ENCODE data around the gene NGF.

The NGF gene

DNA sequence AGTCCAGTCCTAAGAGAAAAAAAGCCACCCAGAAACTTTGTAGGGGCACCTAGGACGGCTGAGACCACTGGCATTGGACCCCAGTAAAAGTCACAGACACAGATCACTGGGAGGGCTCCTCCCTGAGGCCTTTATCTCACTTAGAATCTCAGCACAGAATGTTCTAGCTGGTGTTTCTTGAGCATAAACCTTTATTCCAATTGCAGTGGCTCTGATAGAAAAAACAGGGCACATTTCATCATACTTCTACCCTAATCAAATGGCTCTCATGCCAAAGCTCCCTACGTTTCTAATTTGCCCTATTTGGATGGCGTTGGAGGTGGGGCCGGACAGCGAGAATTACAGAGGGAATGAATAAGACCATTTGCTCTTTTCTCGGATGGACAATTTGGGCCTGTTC, 53.8 kb downstream of the NGF start:
- no peak overlapping the region for H2BK120ac ChIP-seq (ENCODE audit: low read depth, low read length)
- H2BK5ac ChIP-seq (ENCODE audit: low read length): no peak overlapping the region
- no peak overlapping the region for H4K8ac ChIP-seq (ENCODE audit: low read depth, low read length)
- no peak overlapping the region for H2AK5ac ChIP-seq (ENCODE audit: low read length)
- no peaks in the 10 kb centered on the region for H3K79me2 ChIP-seq (ENCODE audit: control insufficient read depth, insufficient read depth, low read length)
- H2BK15ac ChIP-seq (replicated peaks; ENCODE audit: low read depth): no peak overlapping the region
- no peak overlapping the region for H3K27ac ChIP-seq (ENCODE audit: low read depth, low read length)
- H3K4me2 ChIP-seq (ENCODE audit: low read length): no peak overlapping the region
- no CpG with 5 or more reads among the region's 6 CpGs for WGBS (ENCODE audit: extremely low coverage, insufficient coverage, low lambda C conversion rate)
- H3K4me1 ChIP-seq (ENCODE audit: control insufficient read depth, low read depth, low read length): no peaks in the 10 kb centered on the region
- H3K9ac ChIP-seq (ENCODE audit: low read length): no peak overlapping the region
- no peak overlapping the region for H3K23ac ChIP-seq (ENCODE audit: low read length)
- H3K36me3 ChIP-seq (ENCODE audit: control insufficient read depth, insufficient read depth, low read length): no peaks in the 10 kb centered on the region
- no peak overlapping the region for H3K18ac ChIP-seq (ENCODE audit: low read length)
- no peak overlapping the region for H3K56ac ChIP-seq (ENCODE audit: low read length)
- no peak overlapping the region for H3K4me3 ChIP-seq (ENCODE audit: low read length)
- no peak overlapping the region for H4K5ac ChIP-seq (ENCODE audit: low read length)
- no peak for DNase-seq
- H3K4ac ChIP-seq (ENCODE audit: low read depth, low read length): no peak overlapping the region
- H3K27me3 ChIP-seq (ENCODE audit: insufficient read depth, low read length, poor library complexity): no peaks in the 10 kb centered on the region
- H3K79me1 ChIP-seq (ENCODE audit: low read length): no peaks in the 10 kb centered on the region

DNA sequence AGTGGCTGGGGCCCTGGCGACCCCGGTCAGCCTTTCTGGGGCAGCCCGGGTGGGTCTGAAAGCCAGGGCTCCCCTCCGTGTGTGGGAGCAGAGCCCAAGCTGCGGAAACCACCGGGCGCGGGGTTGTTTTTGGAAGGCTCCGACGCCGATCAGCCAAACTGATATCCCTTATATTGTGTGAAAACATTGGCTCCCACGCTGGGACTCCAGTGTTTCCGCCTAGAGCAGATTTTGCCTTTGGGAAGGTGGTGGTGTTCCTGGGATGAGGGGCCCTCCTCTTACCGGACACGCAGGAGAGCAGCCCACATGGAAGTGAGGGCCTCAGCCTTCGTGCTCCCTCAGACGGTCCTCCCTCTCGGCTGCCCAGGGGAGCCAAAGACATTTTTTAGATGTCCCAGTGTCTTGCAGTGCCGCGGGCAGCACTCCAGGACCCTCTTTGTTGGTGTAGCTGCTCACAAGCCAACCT, 54.3 kb downstream of the NGF start:
- Histone ChIP-seq H3K4me3 (ENCODE audit: low read length) (no peak overlapping the region), H3K27ac (ENCODE audit: low read depth, low read length) (no peak overlapping the region), H2BK5ac (ENCODE audit: low read length) (no peak overlapping the region), H3K4me2 (ENCODE audit: low read length) (no peak overlapping the region), H3K4me1 (ENCODE audit: control insufficient read depth, low read depth, low read length) (no peaks in the 10 kb centered on the region), H2BK120ac (ENCODE audit: low read depth, low read length) (no peak overlapping the region), H3K79me1 (ENCODE audit: low read length) (no peaks in the 10 kb centered on the region), H3K56ac (ENCODE audit: low read length) (no peak overlapping the region), H3K4ac (ENCODE audit: low read depth, low read length) (no peak overlapping the region), H3K36me3 (ENCODE audit: control insufficient read depth, insufficient read depth, low read length) (no peaks in the 10 kb centered on the region), H3K79me2 (ENCODE audit: control insufficient read depth, insufficient read depth, low read length) (no peaks in the 10 kb centered on the region), H3K18ac (ENCODE audit: low read length) (no peak overlapping the region), H4K5ac (ENCODE audit: low read length) (no peak overlapping the region), H2BK15ac (replicated peaks; ENCODE audit: low read depth) (no peak overlapping the region), H4K8ac (ENCODE audit: low read depth, low read length) (no peak overlapping the region), H3K23ac (ENCODE audit: low read length) (no peak overlapping the region), H2AK5ac (ENCODE audit: low read length) (no peak overlapping the region), H3K27me3 (ENCODE audit: insufficient read depth, low read length, poor library complexity) (no peaks in the 10 kb centered on the region), H3K9ac (ENCODE audit: low read length) (no peak overlapping the region)
- no CpG with 5 or more reads among the region's 20 CpGs for WGBS (ENCODE audit: extremely low coverage, insufficient coverage, low lambda C conversion rate)
- no peak for DNase-seq

DNA sequence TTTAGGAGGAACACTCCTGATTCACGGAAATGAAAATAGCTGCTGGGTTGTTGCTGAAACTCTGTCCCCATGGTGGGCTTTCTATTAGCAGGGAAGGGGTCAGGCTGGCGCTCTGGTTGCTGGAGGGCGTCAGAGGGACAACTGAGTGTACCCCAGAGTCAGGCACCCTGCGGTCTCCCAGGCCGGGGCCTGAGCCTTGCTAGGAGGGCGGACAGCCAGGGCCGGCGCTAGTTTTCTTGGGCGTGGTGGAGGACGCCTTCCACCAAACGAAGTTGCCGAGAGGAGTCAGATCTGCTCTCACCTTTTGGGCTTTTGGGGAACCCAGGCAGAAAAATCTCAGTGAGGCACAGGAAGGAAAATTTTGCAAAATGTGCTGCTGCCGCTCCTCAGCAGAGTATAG, 54.8 kb downstream of the NGF start:
- no peaks in the 10 kb centered on the region for H3K4me1 ChIP-seq (ENCODE audit: control insufficient read depth, low read depth, low read length)
- H3K9ac ChIP-seq (ENCODE audit: low read length): no peak overlapping the region

DNA sequence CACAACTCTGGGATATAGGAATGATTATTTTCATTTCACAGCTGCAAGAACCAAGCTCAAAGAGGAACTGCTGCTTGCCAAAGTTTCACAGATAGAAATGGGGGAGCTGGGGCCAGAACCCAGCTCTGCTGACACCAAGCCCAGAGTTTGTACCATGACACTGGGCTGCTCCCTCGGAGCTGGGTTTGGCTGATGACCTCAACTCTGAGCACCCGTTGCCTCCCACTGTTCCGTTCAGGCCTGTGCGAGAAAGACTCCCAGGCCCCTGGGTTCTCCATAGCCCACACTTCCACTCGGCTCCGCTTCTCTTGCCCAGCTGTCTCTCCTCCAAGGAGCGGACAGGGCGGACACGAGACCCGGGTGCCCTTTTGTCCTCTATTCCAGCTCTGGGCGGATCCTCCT, 55.2 kb downstream of the NGF start:
- no peak for DNase-seq
- no peaks in the 10 kb centered on the region for H3K79me2 ChIP-seq (ENCODE audit: control insufficient read depth, insufficient read depth, low read length)
- H3K27me3 ChIP-seq (ENCODE audit: insufficient read depth, low read length, poor library complexity): no peaks in the 10 kb centered on the region

More for the DNA sequence above, 54.8 kb downstream of the NGF start:
- Histone ChIP-seq H4K8ac (ENCODE audit: low read depth, low read length) (no peak overlapping the region), H3K23ac (ENCODE audit: low read length) (no peak overlapping the region), H3K79me1 (ENCODE audit: low read length) (no peaks in the 10 kb centered on the region), H3K4me3 (ENCODE audit: low read length) (no peak overlapping the region), H2AK5ac (ENCODE audit: low read length) (no peak overlapping the region), H2BK5ac (ENCODE audit: low read length) (no peak overlapping the region), H3K18ac (ENCODE audit: low read length) (no peak overlapping the region), H3K36me3 (ENCODE audit: control insufficient read depth, insufficient read depth, low read length) (no peaks in the 10 kb centered on the region), H4K5ac (ENCODE audit: low read length) (no peak overlapping the region), H2BK15ac (replicated peaks; ENCODE audit: low read depth) (no peak overlapping the region), H2BK120ac (ENCODE audit: low read depth, low read length) (no peak overlapping the region), H3K79me2 (ENCODE audit: control insufficient read depth, insufficient read depth, low read length) (no peaks in the 10 kb centered on the region), H3K4me2 (ENCODE audit: low read length) (no peak overlapping the region), H3K27me3 (ENCODE audit: insufficient read depth, low read length, poor library complexity) (no peaks in the 10 kb centered on the region), H3K4ac (ENCODE audit: low read depth, low read length) (no peak overlapping the region), H3K27ac (ENCODE audit: low read depth, low read length) (no peak overlapping the region), H3K56ac (ENCODE audit: low read length) (no peak overlapping the region)
- WGBS (ENCODE audit: extremely low coverage, insufficient coverage, low lambda C conversion rate): no CpG with 5 or more reads among the region's 13 CpGs
- DNase-seq: no peak

DNA sequence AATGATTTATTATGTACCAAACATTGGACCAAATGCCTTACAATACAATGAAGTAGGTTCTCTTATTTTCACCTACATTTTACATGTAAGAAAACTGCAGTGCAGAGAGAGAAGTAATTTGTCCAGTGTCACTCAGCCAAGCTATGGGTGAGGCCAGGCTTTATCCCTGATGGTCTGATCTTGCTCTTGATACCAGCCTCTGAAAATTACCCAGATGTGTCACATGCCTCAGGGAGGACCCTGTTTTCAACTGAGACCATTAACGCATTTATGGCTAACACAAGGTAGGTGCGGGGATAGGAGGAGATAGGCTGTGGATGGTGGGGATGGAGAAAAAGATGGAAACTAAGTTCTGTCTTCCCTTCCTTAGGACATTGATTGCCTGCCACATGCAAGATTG, 56.9 kb downstream of the NGF start:
- H3K4me1 ChIP-seq (ENCODE audit: control insufficient read depth, low read depth, low read length): no peaks in the 10 kb centered on the region
- H2BK120ac ChIP-seq (ENCODE audit: low read depth, low read length): no peak overlapping the region
- H3K9ac ChIP-seq (ENCODE audit: low read length): no peak overlapping the region
- no peak overlapping the region for H3K27ac ChIP-seq (ENCODE audit: low read depth, low read length)
- H3K4me2 ChIP-seq (ENCODE audit: low read length): no peak overlapping the region
- no peaks in the 10 kb centered on the region for H3K27me3 ChIP-seq (ENCODE audit: insufficient read depth, low read length, poor library complexity)
- H4K5ac ChIP-seq (ENCODE audit: low read length): no peak overlapping the region
- H3K4ac ChIP-seq (ENCODE audit: low read depth, low read length): no peak overlapping the region
- no peak overlapping the region for H3K23ac ChIP-seq (ENCODE audit: low read length)
- H3K79me1 ChIP-seq (ENCODE audit: low read length): no peaks in the 10 kb centered on the region
- WGBS (ENCODE audit: extremely low coverage, insufficient coverage, low lambda C conversion rate): no CpG with 5 or more reads among the region's 2 CpGs
- no peak for DNase-seq
- H4K8ac ChIP-seq (ENCODE audit: low read depth, low read length): no peak overlapping the region
- no peaks in the 10 kb centered on the region for H3K79me2 ChIP-seq (ENCODE audit: control insufficient read depth, insufficient read depth, low read length)
- H3K4me3 ChIP-seq (ENCODE audit: low read length): no peak overlapping the region
- H3K18ac ChIP-seq (ENCODE audit: low read length): no peak overlapping the region
- H3K56ac ChIP-seq (ENCODE audit: low read length): no peak overlapping the region
- H2BK15ac ChIP-seq (replicated peaks; ENCODE audit: low read depth): no peak overlapping the region
- H3K36me3 ChIP-seq (ENCODE audit: control insufficient read depth, insufficient read depth, low read length): no peaks in the 10 kb centered on the region
- H2BK5ac ChIP-seq (ENCODE audit: low read length): no peak overlapping the region
- H2AK5ac ChIP-seq (ENCODE audit: low read length): no peak overlapping the region

More for the DNA sequence above, 55.2 kb downstream of the NGF start:
- no peak overlapping the region for H3K4me2 ChIP-seq (ENCODE audit: low read length)
- H3K4me3 ChIP-seq (ENCODE audit: low read length): no peak overlapping the region
- H3K18ac ChIP-seq (ENCODE audit: low read length): no peak overlapping the region
- no peak overlapping the region for H3K4ac ChIP-seq (ENCODE audit: low read depth, low read length)
- no peaks in the 10 kb centered on the region for H3K4me1 ChIP-seq (ENCODE audit: control insufficient read depth, low read depth, low read length)
- H2BK15ac ChIP-seq (replicated peaks; ENCODE audit: low read depth): no peak overlapping the region
- no peak overlapping the region for H4K5ac ChIP-seq (ENCODE audit: low read length)
- H3K79me1 ChIP-seq (ENCODE audit: low read length): no peaks in the 10 kb centered on the region
- H3K23ac ChIP-seq (ENCODE audit: low read length): no peak overlapping the region
- H4K8ac ChIP-seq (ENCODE audit: low read depth, low read length): no peak overlapping the region
- no peaks in the 10 kb centered on the region for H3K36me3 ChIP-seq (ENCODE audit: control insufficient read depth, insufficient read depth, low read length)
- H2BK120ac ChIP-seq (ENCODE audit: low read depth, low read length): no peak overlapping the region
- H2BK5ac ChIP-seq (ENCODE audit: low read length): no peak overlapping the region
- no peak overlapping the region for H3K27ac ChIP-seq (ENCODE audit: low read depth, low read length)
- no peak overlapping the region for H3K56ac ChIP-seq (ENCODE audit: low read length)
- no peak overlapping the region for H2AK5ac ChIP-seq (ENCODE audit: low read length)
- H3K9ac ChIP-seq (ENCODE audit: low read length): no peak overlapping the region
- no CpG with 5 or more reads among the region's 11 CpGs for WGBS (ENCODE audit: extremely low coverage, insufficient coverage, low lambda C conversion rate)

DNA sequence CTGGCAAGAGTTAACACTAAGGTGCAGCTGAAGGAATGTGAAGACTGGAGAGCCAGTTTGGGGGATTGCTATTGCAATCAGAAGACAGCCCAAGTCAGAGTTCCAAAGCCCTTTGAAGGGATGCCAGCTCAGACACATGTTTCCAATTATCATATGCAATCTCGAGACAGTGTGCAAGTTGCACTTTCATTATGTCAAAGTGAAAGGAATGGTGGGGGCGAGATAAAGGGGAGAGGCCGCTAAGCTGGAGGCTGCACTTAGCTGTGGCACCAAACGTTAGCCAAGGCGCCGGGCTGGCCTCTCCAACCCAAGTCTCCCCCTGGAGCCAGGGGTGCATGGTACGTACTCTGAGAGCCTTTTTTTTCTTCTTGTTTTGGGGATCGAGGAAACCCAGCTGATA, 58.0 kb downstream of the NGF start:
- no peak for DNase-seq
- Histone ChIP-seq H4K8ac (ENCODE audit: low read depth, low read length) (no peak overlapping the region), H3K18ac (ENCODE audit: low read length) (no peak overlapping the region), H3K36me3 (ENCODE audit: control insufficient read depth, insufficient read depth, low read length) (no peaks in the 10 kb centered on the region), H3K4me3 (ENCODE audit: low read length) (no peak overlapping the region), H2AK5ac (ENCODE audit: low read length) (no peak overlapping the region), H3K79me2 (ENCODE audit: control insufficient read depth, insufficient read depth, low read length) (no peaks in the 10 kb centered on the region), H2BK120ac (ENCODE audit: low read depth, low read length) (no peak overlapping the region), H3K79me1 (ENCODE audit: low read length) (no peaks in the 10 kb centered on the region), H3K4me1 (ENCODE audit: control insufficient read depth, low read depth, low read length) (no peaks in the 10 kb centered on the region), H3K9ac (ENCODE audit: low read length) (no peak overlapping the region), H2BK15ac (replicated peaks; ENCODE audit: low read depth) (no peak overlapping the region), H3K23ac (ENCODE audit: low read length) (no peak overlapping the region), H3K4ac (ENCODE audit: low read depth, low read length) (no peak overlapping the region), H3K27me3 (ENCODE audit: insufficient read depth, low read length, poor library complexity) (no peaks in the 10 kb centered on the region), H3K56ac (ENCODE audit: low read length) (no peak overlapping the region), H3K4me2 (ENCODE audit: low read length) (no peak overlapping the region), H4K5ac (ENCODE audit: low read length) (no peak overlapping the region), H3K27ac (ENCODE audit: low read depth, low read length) (no peak overlapping the region), H2BK5ac (ENCODE audit: low read length) (no peak overlapping the region)
- WGBS (ENCODE audit: extremely low coverage, insufficient coverage, low lambda C conversion rate): no CpG with 5 or more reads among the region's 8 CpGs
